Amygdala (tissue), 56 donors: Measurements from ENCODE around the gene PLCB1.

Experiments used
- DNase-seq, 56 donors: peaks; one replicate each; lab custom pipeline; 2025; lab: John Stamatoyannopoulos, UW

Gene PLCB1

GRCh38 chr20:8205996-8206395 is 73.9 kb downstream of the PLCB1 start:
- no peak for DNase-seq

DNA sequence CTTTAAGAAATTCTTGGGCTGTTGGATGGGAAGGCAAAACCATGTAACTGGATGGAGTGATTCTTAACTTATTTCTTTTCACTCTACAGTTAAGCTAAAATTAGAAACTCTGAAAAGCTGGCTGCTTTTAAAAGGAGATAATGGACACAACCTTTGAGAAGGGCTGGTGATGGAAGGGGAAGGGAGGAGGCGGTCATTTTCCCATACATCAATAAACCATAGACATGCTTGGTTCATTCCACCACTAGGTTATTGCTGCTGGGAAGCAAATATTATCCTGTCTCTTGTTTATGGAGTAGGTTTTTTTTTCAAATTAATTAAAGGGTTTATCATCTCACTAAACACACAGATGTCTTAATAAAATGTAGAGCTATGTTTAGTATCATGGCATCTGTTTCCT is 76.2 kb downstream of the PLCB1 start:
- DNase-seq, result no peak

- no peak for DNase-seq
Observed at GRCh38 chr20:8209061-8209460, 77.0 kb downstream of the PLCB1 start.

DNA sequence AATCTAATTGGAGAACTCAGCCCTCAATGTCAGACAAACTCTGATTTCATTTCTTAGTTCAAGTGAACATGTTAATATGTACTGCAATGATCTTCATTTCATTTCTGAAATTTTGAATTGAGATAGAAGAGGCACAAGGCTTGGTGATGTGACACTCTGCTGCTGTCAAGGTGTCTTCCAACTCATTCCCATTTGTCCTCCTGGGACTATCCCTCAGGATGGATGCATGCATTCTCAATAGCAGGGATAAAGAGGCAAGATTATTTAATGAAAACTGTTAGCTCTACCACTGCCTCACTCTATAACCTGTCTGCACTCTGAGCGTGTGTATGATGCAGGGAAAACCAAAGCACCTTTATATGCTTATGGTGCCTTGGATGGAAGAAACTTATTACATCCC is 78.7 kb downstream of the PLCB1 start:
- DNase-seq, result no peak

DNA sequence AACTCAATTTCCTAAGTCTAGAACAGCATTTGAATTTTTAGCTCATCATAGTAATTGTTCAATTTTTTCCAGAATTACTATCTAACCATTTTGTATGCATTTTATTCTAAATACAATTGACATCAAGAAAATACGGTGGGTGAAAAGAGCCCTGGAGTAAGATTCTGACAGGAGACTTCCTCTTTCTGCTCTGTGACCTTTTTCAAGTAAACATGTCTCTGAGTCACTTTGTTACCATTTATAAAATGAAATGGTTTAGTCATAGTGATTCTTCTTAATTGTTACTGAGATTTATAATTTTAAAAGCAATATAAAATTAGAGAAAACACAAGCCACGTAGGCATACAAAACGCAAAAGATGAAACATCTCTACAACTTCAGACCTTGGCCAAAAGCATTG is 80.2 kb downstream of the PLCB1 start:
- no peak for DNase-seq

GRCh38 chr20:8213270-8213669 is 81.2 kb downstream of the PLCB1 start:
- DNase-seq, result no peak

GRCh38 chr20:8213831-8214587 is 81.9 kb downstream of the PLCB1 start:
- no peak for DNase-seq

GRCh38 chr20:8215361-8215781 is 83.3 kb downstream of the PLCB1 start:
- DNase-seq, result no peak

GRCh38 chr20:8216375-8217200 is 84.5 kb downstream of the PLCB1 start:
- no peak for DNase-seq

DNA sequence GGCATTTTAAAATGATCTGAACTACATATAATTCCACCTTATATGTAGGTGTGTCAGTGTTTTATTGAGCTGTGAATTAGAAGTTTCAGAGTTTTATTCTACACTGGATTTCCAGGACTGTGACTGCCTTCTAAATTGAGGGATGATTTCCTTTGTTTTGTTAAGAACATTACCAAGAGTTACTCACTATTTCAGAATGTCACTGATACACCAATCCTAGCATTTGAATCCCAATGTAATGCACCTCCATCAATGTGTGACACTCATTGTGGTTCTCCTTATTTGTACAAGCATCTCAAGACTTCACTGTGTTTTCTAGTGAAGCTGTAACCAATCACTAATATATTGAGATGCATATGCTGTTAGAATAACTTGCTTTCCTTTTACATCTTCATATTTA is 86.8 kb downstream of the PLCB1 start:
- no peak for DNase-seq

DNA sequence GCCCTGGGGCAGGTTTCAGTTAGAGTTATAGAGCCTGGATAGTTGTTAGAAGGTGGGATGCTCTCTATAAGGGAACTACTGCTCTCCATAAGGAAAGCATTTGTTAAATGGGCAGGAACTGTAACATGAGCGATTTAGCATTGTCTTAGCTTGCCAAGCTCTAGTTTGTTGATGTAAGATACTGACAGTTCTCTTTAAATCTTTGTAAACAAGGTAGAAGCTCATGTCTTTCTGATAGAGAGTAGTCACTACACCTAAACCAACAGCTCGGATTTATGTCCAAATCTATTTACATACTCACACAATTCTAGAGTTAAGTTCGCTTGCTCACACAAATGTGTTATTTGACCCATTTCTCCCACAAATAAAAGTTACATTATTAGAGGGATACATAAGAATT is 87.3 kb downstream of the PLCB1 start:
- DNase-seq, result no peak

GRCh38 chr20:8220716-8221115 is 88.7 kb downstream of the PLCB1 start:
- DNase-seq, result no peak

- DNase-seq, result no peak
Observed at GRCh38 chr20:8221887-8222419, 89.9 kb downstream of the PLCB1 start.

DNA sequence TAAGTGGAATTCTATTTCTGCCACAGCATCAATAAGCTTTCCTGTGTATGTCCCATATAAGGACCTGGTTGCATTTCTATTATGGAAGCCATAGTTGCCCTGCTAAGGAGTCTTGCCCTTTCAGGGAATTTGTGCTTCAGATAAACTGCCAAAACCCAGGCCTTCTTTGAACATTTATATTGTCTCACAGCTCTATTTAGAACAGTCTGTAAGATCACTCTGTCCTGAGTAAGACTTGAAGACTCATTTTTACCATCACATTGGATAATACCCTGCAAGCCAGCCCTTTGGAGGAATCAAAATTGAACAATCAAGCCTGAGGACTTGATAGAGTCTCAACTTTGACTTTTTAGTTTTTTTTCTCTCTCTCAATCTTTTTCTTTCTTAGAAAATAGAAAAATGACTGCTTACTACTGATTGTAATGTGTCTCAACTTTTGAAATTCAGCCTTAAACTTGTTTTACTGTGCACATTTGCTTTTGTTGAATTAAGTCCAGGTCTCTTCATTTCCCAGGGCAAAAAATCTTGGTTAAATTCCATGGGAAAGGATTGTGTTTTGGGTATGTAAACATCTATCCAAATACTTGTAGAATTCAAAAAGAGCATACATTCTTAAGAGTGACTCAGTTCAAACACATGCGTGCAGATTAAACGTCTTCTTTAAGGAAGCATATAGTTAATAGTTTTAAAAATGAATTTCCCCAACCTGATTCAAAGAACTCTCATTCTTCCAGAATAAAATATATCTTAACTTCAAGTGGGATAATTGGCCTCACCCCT is 91.2 kb downstream of the PLCB1 start:
- no peak for DNase-seq

DNA sequence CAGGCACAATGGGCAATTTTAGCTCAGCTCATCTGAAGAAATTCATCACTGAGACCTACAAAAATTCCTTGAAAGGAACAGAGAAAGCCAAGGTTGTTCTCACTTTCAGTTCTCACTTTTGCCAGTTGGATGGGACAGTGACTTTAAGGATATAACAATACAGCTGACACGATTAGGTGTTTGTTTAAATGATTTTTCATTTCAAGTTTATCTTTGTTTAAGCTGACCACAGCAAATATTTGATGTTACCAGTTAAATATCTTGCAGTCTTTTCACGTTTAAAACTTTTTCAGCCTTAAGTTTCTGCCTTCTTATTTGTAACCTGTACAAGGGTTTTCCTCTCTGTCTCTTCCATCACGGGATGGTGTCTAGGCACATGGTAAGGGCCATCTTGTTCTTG is 93.6 kb downstream of the PLCB1 start:
- DNase-seq, result no peak

DNA sequence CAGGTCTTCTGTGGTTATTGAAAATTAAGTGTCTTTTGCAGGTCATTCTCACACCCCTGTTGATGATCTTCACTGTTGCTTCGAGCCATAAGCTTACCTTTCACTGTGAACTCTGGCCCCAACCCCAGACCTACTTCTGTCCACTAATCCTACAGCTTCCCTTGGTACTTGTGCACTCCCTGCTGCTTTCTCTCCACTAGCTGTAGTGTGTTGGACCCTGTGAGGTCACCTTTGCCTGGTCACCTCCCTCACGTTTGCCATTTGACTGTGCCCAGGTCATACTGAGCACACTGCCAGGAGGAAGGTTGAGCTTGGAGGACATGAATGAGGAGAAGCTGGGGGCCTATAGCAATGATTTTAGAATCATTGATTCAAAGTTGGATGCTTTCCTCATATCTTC is 94.0 kb downstream of the PLCB1 start:
- no peak for DNase-seq

- DNase-seq, result no peak
Observed at GRCh38 chr20:8227293-8227692, 95.2 kb downstream of the PLCB1 start.

DNA sequence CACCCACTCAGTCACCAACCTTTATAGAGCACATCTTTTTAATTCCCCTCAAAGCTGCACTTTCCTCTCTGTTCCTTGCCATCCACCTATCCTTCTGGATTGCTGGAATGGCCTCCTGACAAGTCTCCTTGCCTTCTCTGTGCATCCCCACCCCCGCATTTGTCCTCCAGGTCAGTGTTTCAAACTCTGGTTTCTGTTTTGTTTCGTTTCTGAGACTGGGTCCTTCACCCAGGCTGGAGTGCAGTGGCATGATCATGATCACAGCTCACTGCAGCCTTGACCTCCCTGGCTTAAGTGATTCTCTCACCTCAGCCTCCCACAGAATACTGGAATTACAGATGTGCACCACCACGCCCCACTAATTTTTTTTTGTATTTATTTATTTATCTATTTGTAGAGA is 96.2 kb downstream of the PLCB1 start:
- DNase-seq, result no peak

GRCh38 chr20:8229090-8229489 is 97.0 kb downstream of the PLCB1 start:
- DNase-seq, result no peak

DNA sequence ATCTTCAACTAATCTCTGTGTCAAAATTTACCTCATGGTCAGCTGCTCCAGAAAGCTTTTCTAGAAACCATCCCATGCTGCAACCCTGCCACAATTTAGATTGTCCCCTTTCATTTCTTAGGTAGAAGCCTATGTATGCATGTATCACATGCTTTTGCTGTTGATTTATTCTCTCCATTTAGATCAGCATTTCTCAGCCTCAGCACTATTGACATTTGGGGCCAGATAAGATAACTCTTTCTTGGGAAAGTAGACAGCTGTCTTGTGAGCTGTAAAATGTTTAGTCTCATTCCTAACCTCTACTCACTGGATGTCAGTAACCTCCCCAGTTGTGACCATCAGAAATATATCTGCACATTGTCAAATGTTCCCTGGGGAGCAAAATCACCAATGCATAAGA is 99.0 kb downstream of the PLCB1 start:
- DNase-seq, result no peak

GRCh38 chr20:8232332-8232731 is 100.3 kb downstream of the PLCB1 start:
- no peak for DNase-seq
